ENCODE results near the gene IFI44. TPM values are rescaled to one million over a fixed set of nuclear protein-coding genes. Genes with fewer than 3 reads are reported as not detected.

Gene IFI44
- total and polyA plus RNA-seq, 2 of the 13 experiments (the other 11 are each of a cell fraction or from before 2014, with no cell fraction given), result not detected

GRCh38 chr1:78687914-78688313 lies 38.3 kb downstream of the IFI44 start:
- intact Hi-C loops (cut with micrococcal nuclease; ENCODE audit: unreplicated experiment), result no loop called here
- Histone ChIP-seq H2AFZ (ENCODE audit: low read length) (no peak overlapping the region), H3K4me3 (replicated peaks in 1 of 3; ENCODE audit: insufficient read depth in 1 of 3, low read depth in 2 of 3, low read length in 3 of 3) (no peak overlapping the region), H3K9me3 (ENCODE audit: low read length) (no peaks in the 10 kb centered on the region), H3K27me3 (ENCODE audit: control insufficient read depth in 1 of 2, insufficient read depth in 2 of 2, low read length in 2 of 2) (no peaks in the 10 kb centered on the region), H3K9ac (ENCODE audit: insufficient read depth, low read depth, low read length) (no peak overlapping the region), H3K79me2 (ENCODE audit: insufficient read depth, low read length) (no peaks in the 10 kb centered on the region), H3K36me3 (replicated peaks in 1 of 2; ENCODE audit: control insufficient read depth in 1 of 2, insufficient read depth in 2 of 2, low read length in 2 of 2) (no peaks in the 10 kb centered on the region), H4K20me1 (ENCODE audit: insufficient read depth, low read length) (no peaks in the 10 kb centered on the region), H3K4me1 (ENCODE audit: insufficient read depth, low read length) (no peaks in the 10 kb centered on the region), H3K4me2 (ENCODE audit: low read depth, low read length) (no peak overlapping the region), H3K27ac (ENCODE audit: extremely low read length, insufficient read depth, low read length) (no peak overlapping the region)
- DNase-seq (ENCODE audit: low spot score) (no peak), ATAC-seq (no peak), FAIRE-seq (no peak)
- CTCF ChIA-PET (ENCODE audit: low intra/inter-chr PET ratio, low total read pairs), result no interaction called here
- TF ChIP-seq ZSCAN12 (CRISPR knock-in tag; IDR thresholded peaks at IDR 0.05) (no peak), CHCHD3 (CRISPR knock-in tag; IDR thresholded peaks at IDR 0.05) (no peak), ZNF775 (CRISPR knock-in tag; IDR thresholded peaks at IDR 0.05; ENCODE audit: borderline replicate concordance) (no peak), ZBTB7A (CRISPR knock-in tag; IDR thresholded peaks at IDR 0.05) (no peak), YEATS2 (CRISPR knock-in tag; IDR thresholded peaks at IDR 0.05; ENCODE audit: borderline replicate concordance) (no peak), NFRKB (IDR thresholded peaks at IDR 0.05) (no peak), ZNF83 (CRISPR knock-in tag; IDR thresholded peaks at IDR 0.05; ENCODE audit: borderline replicate concordance) (no peak), ZNF598 (CRISPR knock-in tag; IDR thresholded peaks at IDR 0.05; ENCODE audit: borderline replicate concordance) (no peak), SIX1 (CRISPR knock-in tag; IDR thresholded peaks at IDR 0.05; ENCODE audit: borderline replicate concordance) (no peak), PPARG (CRISPR knock-in tag; conservative IDR thresholded peaks at IDR 0.05) (no peak), RAD21 (CRISPR knock-in tag; IDR thresholded peaks at IDR 0.05) (no peak), CBX5 (CRISPR knock-in tag; IDR thresholded peaks at IDR 0.05; ENCODE audit: borderline replicate concordance) (no peak), ZNF335 (CRISPR knock-in tag; IDR thresholded peaks at IDR 0.05) (no peak), PAF1 (CRISPR knock-in tag; IDR thresholded peaks at IDR 0.05) (no peak), SATB2 (CRISPR knock-in tag; IDR thresholded peaks at IDR 0.05) (no peak)
- TF ChIP-seq, protein P1, sequence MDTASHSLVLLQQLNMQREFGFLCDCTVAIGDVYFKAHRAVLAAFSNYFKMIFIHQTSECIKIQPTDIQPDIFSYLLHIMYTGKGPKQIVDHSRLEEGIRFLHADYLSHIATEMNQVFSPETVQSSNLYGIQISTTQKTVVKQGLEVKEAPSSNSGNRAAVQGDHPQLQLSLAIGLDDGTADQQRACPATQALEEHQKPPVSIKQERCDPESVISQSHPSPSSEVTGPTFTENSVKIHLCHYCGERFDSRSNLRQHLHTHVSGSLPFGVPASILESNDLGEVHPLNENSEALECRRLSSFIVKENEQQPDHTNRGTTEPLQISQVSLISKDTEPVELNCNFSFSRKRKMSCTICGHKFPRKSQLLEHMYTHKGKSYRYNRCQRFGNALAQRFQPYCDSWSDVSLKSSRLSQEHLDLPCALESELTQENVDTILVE (CRISPR knock-in tag; IDR thresholded peaks at IDR 0.05), result no peak
- no TSS peak for BruUV-seq (replicated peaks)
- 0% methylated on average over 2 of the region's 2 CpGs for WGBS (ENCODE audit: low lambda C conversion rate)
- POLR2A ChIA-PET, result no interaction called here
- in situ Hi-C loops (cut with HindIII; ENCODE audit: extremely low pct_ligation_motif_present, low pct_unique_long_range_greater_than_20kb), result no loop called here

Data from HepG2 (cell line).